Ishikawa (cell line): Measurements from ENCODE around the gene ZNF213.
A peak's percentile ranks its signal among the peaks of the same experiment; 100 is the strongest.

ENCODE experiments used
- EP300 ChIP-seq: IDR thresholded peaks from 2 replicates; pipeline ENCODE4 v1.6.1; 2012; ENCODE audit warnings: borderline replicate concordance
- REST ChIP-seq: IDR thresholded peaks from 2 replicates; pipeline ENCODE4 v1.6.1; 2012; ENCODE audit warnings: low read depth, mild to moderate bottlenecking
- TF ChIP-seq, protein P1 (sequence below): IDR thresholded peaks from 2 replicates; pipeline ENCODE4 v1.6.1; 2012

DNA sequence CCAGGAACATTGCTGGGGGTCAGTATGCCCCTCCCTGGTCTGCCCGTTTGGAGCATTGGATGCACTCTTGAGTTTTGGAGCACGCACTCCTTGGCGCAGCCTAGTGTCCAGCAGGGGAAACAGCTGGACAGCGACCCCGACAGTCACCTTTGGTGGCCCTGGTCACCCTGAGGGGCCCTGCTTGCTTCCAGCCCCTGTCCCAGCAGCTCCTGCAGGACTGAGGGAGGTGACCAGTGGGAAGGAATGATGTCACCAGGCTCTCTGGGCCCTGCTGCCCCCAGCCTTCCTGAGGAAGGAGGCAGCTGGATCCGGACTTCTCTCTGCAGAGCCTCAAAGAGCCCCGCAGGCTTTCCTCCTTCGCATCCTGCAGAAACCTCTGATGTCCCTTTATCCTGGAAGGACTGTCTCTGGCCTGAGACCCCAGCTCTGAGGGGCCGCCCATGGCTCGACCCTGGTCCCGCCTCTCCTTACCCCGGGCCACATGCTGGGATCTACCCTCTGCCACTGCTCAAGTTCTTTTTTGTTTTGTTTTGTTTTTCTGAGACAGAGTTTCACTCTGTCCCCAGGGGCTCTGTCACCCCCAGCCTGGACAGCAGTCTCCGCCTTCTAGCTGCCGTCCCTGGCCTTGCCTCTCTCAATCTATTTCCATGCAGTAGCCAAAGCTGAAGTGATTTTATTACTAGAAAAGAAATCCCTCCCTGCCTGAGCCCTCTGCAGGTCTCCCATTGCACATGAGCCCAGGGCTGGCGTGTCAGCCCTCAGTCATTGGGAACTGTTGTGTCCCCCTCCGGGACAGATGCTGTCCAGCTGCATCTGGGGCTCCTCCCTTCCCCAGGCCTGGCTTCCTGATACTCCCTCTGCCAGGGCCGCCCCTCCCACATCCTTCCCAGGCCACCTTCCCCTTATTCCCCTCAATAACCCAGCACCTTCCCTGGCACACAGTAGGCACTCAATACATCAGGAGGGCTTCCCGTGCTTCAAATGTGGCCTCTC lies 47.3 kb upstream of the ZNF213 start:
- TF ChIP-seq, protein P1, sequence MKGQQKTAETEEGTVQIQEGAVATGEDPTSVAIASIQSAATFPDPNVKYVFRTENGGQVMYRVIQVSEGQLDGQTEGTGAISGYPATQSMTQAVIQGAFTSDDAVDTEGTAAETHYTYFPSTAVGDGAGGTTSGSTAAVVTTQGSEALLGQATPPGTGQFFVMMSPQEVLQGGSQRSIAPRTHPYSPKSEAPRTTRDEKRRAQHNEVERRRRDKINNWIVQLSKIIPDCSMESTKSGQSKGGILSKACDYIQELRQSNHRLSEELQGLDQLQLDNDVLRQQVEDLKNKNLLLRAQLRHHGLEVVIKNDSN, result no peak
- no peak for TF ChIP-seq EP300
- TF ChIP-seq REST, result peak; percentile 53; the same call in 1 of the 2 replicates
